GM18511 (cell line): Measurements from ENCODE around the gene SVIL.
"Not testable (repeated sequence)": the region's sequence is repeated elsewhere in the genome, so short reads cannot be mapped to it uniquely, and the experiment has no call there.

Source experiments
- ATAC-seq: cut with Tn5 transposase; IDR thresholded peaks from one replicate; pipeline ENCODE4 v1.9.1; 2021; ENCODE audit warnings: mild to moderate bottlenecking, moderate library complexity; ENCODE audit not compliant: unreplicated experiment

Gene SVIL

GRCh38 chr10:29623797-29624196, 11.0 kb downstream of the SVIL start:
- ATAC-seq, result no peak

DNA sequence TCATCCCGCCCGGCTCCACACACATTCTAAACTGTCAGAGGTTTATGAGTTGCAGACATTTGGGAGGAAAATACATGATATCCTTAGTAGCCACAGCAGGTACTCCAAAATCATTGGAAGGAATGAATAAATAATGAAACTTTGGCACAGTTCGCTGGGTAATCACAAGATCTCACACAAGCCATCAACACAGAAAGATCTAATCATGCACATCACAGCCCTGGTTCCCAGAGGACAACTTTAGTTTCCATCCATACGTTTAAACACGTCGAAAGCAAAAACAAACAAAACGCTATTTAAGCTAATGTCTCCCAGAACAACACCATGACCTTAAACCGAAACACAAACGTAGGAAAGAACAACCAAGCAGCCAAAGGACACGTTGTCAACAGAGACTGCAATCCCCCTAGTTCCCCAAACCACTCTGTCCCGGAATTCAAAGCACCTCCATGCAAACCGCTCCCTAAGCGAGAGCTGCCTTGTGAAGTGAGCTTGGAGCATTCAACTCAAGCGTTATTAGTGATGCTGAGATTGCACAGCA, 12.3 kb downstream of the SVIL start:
- no peak for ATAC-seq

GRCh38 chr10:29621161-29621560, 13.6 kb downstream of the SVIL start:
- ATAC-seq, result no peak

GRCh38 chr10:29620112-29620690, 14.6 kb downstream of the SVIL start:
- ATAC-seq, result no peak

DNA sequence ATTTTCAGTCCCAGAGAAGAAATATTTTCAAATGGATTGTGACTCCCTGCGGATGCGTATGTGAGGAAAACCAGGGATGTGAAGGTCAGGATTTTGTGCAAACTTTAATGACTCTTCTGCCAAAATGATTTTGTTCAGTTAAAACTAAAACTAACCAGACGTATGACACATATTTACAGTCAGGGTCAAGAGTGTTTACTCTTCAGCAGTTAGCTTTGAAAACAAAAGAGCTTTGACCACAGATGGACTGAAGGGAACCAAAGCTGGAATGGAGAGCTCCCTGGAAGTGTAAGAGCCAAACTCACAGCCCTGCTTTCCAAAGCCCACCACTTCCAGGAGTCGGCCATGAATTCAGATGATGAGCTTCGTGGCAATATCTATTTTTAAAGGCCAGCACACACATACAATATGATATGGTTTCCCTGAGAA, 15.5 kb downstream of the SVIL start:
- no peak for ATAC-seq

DNA sequence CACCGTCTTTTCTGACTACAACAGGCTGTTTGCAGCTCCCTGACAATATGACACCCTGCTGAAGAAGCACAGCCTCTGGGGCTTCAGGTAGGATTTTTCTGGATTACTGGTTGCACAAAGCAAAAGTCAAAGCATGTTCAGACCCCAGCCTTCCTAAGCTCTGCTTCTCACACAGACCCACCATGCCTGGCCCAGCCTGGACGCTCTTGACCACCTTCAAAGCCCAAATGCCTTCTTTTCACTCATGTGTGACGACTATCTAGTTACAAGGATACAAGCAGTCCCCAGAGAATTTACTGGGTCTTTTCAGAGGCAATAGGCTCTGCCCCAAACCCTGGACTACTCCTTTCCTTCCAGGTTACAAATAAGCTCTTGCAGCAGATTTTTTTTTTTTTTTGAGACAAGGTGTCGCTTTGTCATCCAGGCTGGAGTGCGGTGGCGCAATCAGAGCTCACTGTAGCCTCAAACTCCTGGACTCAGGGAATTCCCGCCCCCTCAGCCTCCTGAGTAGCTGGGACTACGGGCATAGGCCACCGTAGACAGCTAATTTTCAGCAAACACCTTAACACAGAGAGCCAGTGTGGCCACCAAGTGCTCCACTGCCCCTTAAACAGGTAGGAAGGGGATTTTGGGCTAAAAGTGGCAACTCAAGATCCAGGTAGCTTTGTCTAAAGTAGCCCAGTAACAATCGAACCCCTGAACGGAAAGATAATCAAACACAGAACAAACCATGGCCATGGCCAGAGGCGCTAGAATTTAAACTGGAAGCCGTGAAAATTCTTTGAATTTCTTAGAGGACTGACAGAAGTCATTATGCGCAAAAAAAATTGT, 16.2 kb downstream of the SVIL start:
- ATAC-seq, result no peak

GRCh38 chr10:29617880-29618340, 16.9 kb downstream of the SVIL start:
- ATAC-seq, result no peak

DNA sequence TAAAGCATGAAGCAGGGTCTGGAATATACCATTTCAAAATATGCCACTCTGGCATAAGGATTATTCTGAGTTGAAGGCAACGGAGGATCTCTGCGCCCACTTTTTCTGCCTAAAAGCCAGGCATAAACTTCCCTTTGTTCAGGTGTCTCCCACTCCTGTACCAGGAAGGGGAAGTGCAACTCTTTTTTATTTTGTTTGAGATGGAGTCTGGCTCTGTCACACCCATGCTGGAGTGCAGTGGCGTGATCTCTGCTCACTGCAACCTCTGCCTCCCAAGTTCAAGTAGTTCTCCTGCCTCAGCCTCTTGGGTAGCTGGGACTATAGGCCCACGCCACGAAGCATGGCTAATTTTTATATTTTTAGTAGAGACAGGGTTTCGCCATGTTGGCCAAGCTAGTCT, 18.2 kb downstream of the SVIL start:
- no peak for ATAC-seq

DNA sequence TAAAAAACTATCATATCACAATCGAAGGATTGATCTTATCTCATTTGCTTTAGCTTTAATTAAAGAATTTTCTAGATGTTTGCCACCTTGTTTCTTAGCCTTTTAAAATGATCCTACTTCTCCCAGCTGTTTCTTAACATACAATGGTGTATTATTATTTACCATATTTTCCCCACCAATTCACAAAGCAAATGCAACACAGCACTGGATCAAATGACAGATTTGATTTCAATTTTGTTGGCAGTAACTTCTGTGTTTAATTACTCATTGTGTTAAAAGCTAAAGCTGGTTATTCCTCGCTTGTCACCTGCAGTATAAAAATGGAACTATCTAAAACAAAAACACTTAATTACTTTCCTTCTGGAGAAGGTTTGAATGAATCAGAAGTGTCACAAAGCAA, 19.6 kb downstream of the SVIL start:
- no peak for ATAC-seq

DNA sequence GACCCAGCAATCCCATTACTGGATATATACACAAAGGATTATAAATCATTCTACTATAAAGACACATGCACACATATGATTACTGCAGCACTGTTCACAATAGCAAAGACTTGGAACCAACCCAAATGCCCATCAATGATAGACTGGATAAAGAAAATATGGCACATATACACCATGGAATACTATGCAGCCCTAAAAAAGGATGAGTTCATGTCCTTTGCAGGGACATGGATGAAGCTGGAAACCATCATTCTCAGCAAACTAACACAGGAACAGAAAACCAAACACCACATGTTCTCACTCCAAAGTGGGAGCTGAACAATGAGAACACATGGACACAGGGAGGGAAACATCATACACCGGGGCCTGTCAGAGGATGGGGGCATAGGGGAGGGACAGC, 20.5 kb downstream of the SVIL start:
- not testable (repeated sequence) for ATAC-seq

- no peak for ATAC-seq
Measured at GRCh38 chr10:29613791-29614190, 21.0 kb downstream of the SVIL start.

DNA sequence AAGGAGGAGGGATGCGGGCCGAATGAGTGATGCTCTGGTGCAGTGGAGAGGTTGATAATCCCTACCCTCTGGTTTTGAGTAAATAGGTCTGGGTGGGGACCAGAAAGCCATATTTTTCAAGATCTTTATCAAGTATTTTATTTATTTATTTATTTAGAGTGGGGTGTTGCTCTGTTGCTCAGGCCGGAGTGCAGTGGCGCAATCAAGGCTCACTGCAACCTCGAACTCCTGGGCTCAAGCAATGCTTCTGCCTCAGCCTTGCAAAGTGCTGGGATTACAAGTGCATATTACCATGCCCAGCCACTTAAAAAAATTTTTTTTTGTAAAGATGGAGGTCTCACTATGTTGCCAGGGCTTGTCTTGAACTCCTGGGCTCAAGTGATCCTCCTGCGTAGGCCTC, 21.6 kb downstream of the SVIL start:
- no peak for ATAC-seq

DNA sequence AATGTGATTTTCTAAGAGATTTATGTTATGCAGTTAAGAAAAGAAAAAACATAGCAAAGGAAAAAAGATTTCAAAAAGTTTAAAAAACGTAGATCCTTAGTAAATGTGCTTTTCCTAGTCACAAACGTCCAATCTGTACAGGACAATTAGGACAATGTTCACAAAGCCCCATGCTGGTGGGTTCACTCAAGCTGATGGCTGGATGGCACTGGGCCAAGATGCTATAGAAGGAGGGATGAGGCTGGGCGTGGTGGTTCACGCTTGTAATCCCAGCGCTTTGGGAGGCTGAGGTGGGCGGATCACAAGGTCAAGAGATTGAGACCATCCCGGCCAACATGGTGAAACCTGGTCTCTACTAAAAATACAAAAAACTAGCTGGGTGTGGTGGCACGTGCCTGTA, 22.1 kb downstream of the SVIL start:
- ATAC-seq, result no peak

- no peak for ATAC-seq
Measured at GRCh38 chr10:29611781-29612381, 22.9 kb downstream of the SVIL start.

GRCh38 chr10:29610876-29611647, 23.7 kb downstream of the SVIL start:
- no peak for ATAC-seq

DNA sequence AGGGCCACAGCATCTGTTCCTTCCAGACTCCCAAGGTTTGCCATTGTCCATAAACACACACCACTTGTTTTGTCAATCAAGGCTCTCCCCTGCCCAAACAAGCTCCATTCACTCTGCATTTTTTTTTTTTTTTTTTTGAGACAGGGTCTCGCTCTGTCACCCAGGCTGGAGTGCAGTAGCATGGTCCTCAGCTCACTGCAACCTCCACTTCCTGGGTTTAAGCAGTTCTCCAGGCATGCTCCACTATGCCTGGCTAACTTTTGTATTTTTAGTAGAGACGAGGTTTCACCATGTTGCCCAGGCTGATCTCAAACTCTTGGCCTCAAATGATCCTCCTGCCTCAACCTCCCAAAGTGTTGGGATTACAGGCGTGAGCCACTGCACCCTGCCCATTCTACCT, 24.4 kb downstream of the SVIL start:
- ATAC-seq, result not testable (repeated sequence)

GRCh38 chr10:29609696-29610095, 25.1 kb downstream of the SVIL start:
- ATAC-seq, result no peak

GRCh38 chr10:29608476-29609301, 26.1 kb downstream of the SVIL start:
- ATAC-seq, result no peak

DNA sequence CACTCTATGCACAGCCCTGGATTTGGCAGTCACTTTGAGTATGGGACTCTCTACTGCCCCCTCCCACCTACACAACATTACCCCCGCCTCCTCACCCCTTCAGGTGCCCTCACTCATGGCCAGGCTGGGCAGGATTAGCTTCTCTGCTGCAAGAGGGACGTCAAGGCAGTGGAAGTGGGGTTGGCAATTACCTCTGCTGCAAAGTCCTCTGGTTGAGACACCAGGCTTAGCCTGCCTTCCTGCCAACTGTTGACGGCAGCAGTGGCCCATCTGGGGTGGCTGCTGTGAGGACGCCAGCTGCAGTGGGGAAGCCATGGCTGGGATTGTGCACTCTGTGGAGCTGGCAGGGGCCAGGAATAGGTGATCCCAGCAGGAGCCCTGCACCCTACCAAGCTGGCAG, 26.7 kb downstream of the SVIL start:
- ATAC-seq, result no peak

GRCh38 chr10:29607576-29607975, 27.2 kb downstream of the SVIL start:
- no peak for ATAC-seq
